GM13977 (cell line): Measurements from ENCODE around the gene OR10H4.

ENCODE experiments used
- DNase-seq: peaks from one replicate; pipeline ENCODE4 v3.0.0; 2012; ENCODE audit warnings: low spot score
- in situ Hi-C: fragments of 300-500 bp; cut with MboI; formaldehyde crosslinking; loops from one replicate; pipeline ENCODE4 v1.12.0; 2022; ENCODE audit warnings: low sequenced_read_pairs, low pct_unique_long_range_greater_than_20kb, mixed read lengths, inconsistent platforms; ENCODE audit not compliant: unreplicated experiment
- TF ChIP-seq, protein P1 (sequence below): IDR thresholded peaks from 2 replicates; pipeline ENCODE4 v1.5.1; 2012; ENCODE audit warnings: mild to moderate bottlenecking, control low read depth; ENCODE audit not compliant: insufficient read depth; ENCODE audit errors: extremely low read depth, missing control alignments

OR10H4 gene

DNA sequence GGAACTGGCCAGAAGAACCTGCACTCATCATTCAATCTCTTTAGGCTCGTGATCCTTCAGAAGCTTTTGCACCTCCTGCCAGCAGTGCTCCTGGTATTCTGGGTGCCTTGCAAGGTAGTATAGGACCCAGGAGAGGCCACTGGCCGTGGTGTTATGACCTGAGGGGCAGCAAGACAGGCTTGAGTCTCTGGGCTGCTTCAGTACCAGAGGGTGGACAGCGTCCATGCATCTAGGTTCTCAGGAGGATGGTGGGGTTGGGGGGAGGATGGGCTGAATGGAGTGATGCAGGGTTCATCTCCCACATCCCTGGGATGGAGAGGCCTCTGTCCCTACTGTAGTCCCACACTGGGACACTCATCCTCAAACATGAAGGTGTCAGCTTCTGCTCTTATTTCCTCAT is 41.1 kb downstream of the OR10H4 start:
- in situ Hi-C loops: no loop called here
- TF ChIP-seq, protein P1, sequence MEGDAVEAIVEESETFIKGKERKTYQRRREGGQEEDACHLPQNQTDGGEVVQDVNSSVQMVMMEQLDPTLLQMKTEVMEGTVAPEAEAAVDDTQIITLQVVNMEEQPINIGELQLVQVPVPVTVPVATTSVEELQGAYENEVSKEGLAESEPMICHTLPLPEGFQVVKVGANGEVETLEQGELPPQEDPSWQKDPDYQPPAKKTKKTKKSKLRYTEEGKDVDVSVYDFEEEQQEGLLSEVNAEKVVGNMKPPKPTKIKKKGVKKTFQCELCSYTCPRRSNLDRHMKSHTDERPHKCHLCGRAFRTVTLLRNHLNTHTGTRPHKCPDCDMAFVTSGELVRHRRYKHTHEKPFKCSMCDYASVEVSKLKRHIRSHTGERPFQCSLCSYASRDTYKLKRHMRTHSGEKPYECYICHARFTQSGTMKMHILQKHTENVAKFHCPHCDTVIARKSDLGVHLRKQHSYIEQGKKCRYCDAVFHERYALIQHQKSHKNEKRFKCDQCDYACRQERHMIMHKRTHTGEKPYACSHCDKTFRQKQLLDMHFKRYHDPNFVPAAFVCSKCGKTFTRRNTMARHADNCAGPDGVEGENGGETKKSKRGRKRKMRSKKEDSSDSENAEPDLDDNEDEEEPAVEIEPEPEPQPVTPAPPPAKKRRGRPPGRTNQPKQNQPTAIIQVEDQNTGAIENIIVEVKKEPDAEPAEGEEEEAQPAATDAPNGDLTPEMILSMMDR: no peak
- DNase-seq: no peak

DNA sequence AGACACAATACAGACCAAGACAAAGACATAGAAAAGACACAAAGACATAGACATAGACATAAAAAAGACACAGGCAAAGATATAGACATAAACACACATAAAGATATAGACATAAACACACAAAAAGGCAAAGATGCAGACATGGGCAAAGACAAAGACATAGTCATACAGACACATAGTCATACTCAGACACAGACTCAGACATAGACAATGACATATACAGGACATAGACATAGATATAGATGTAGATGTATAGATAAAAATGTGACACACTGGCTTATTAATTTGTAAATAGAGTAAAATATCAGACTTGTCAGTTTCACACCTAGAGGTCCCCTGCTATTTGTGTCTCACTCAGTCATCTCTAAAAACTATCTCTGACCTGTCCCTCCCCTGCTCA is 42.8 kb downstream of the OR10H4 start:
- in situ Hi-C loops: no loop called here
- DNase-seq: no peak
- TF ChIP-seq, protein P1: no peak

DNA sequence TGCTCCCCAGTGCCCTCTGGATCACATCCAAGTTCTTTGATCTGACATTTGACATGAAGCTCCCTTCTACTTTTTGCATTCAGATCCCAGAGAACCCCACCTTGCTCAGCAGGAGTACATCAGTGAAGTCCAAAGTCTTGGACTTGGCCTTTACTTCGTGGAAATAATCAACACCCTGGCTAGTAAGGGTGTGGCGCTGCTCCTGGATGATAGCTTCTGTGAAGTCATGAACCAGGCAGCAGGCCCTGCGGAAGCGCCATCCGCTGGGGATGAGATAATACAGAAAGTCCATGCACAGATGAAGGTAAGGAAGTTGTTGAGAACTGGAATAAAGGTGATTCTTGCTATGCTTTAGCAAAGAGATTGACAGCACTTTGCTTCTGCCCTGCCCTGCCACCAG is 43.2 kb downstream of the OR10H4 start:
- in situ Hi-C loops: no loop called here
- TF ChIP-seq, protein P1: no peak
- DNase-seq: no peak

DNA sequence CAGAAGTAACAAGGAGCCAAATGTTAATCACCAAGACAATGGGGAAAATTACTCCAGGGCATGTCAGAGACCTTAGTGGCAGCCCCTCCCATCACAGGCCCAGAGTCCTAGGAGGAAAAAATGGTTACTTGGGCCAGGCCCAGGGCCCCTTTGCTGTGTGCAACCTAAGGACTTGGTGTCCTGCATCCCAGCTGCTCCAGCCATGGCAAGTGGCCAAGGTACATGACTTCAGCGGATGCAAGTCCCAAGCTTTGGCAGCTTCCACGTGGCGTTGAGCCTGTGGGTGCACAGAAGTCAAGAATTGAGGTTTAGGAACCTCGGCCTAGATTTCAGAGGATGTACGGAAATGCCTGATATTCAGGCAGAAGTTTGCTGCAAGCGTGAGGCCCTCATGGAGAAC is 46.7 kb downstream of the OR10H4 start:
- TF ChIP-seq, protein P1: no peak
- no peak for DNase-seq

DNA sequence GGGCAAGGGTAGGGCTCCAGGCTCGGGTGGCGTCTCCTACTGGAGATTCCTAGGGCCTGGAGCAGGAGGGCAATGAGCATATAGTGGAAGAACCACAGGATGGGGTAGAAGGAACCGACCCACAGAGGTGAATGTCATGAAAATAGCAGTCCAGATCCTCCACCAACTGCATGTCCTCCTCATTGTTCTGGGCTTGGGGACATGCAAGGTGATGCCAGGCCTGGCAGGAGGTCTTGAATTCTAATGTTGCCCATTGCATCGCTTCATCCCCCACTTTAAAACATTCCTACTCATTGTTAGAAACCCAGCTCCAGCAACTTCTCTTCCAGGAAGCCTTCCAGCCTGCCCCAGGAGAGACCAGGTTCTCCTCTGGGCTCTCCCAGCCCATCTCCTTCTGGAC is 49.4 kb downstream of the OR10H4 start:
- in situ Hi-C loops: no loop called here
- no peak for DNase-seq
- TF ChIP-seq, protein P1: no peak

More for the DNA sequence above, 46.7 kb downstream of the OR10H4 start:
- in situ Hi-C loops: no loop called here
